ENCODE data around the gene OR5C1.

DNA sequence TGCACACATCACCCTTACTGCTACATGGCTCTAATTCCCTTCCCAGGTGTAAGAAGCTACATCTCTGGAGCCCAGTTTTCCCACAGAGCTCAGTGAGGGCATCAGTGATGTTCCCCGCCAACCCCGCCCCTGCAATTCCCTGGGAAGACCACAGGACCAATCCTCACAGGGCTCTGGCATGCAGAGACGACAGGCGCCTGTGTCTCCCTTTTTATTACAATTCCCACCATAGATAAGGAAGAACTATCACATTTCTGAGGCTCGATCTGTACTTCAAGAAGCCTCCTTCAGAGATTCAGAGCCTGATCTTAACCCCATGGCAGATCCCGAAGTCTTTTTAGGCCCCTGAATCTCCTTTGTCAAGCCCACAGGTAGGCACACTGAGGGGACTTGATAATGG is 46.7 kb upstream of the OR5C1 start, which contains the start of gene OR1L6:
- TF ChIP-seq, protein P1, sequence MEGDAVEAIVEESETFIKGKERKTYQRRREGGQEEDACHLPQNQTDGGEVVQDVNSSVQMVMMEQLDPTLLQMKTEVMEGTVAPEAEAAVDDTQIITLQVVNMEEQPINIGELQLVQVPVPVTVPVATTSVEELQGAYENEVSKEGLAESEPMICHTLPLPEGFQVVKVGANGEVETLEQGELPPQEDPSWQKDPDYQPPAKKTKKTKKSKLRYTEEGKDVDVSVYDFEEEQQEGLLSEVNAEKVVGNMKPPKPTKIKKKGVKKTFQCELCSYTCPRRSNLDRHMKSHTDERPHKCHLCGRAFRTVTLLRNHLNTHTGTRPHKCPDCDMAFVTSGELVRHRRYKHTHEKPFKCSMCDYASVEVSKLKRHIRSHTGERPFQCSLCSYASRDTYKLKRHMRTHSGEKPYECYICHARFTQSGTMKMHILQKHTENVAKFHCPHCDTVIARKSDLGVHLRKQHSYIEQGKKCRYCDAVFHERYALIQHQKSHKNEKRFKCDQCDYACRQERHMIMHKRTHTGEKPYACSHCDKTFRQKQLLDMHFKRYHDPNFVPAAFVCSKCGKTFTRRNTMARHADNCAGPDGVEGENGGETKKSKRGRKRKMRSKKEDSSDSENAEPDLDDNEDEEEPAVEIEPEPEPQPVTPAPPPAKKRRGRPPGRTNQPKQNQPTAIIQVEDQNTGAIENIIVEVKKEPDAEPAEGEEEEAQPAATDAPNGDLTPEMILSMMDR (IDR thresholded peaks at IDR 0.05) = no peak
- TF ChIP-seq POLR2A (IDR thresholded peaks at IDR 0.05) = no peak
